GM19239 (cell line): Measurements from ENCODE around the gene ATL1.

Experiments used
- DNase-seq: peaks from one replicate; pipeline ENCODE4 v3.0.0; 2011; ENCODE audit warnings: low spot score; ENCODE audit not compliant: insufficient read length
- FAIRE-seq: peaks from 2 replicates; lab custom pipeline; 2011; peaks lifted over from hg19 to GRCh38; lab: Jason Lieb, UNC

ATL1 gene

GRCh38 chr14:50559990-50560930 is at the start of gene ATL1:
ATL1 (plus strand) TSS chr14:50560145; CDS start chr14:50560266, 121 bp downstream.
- FAIRE-seq (peak; percentile 37), DNase-seq (peak; percentile 31)

- FAIRE-seq (no peak), DNase-seq (no peak)
These were observed 49.8 kb upstream of the ATL1 start for GRCh38 chr14:50510157-50510556.

- no peak for FAIRE-seq
These were observed 47.5 kb upstream of the ATL1 start for GRCh38 chr14:50512463-50512862.

GRCh38 chr14:50516091-50516490 is 43.9 kb upstream of the ATL1 start:
- FAIRE-seq, result peak; percentile 52
- no peak for DNase-seq

More at GRCh38 chr14:50512463-50512862, 47.5 kb upstream of the ATL1 start:
- no peak for DNase-seq

- no peak for FAIRE-seq
- no peak for DNase-seq
These were observed 38.8 kb upstream of the ATL1 start for GRCh38 chr14:50520947-50521815.

GRCh38 chr14:50521912-50522341 is 38.0 kb upstream of the ATL1 start:
- DNase-seq, result no peak
- FAIRE-seq, result peak; percentile 96

- FAIRE-seq (peak; percentile 23), DNase-seq (no peak)
These were observed 36.5 kb upstream of the ATL1 start for GRCh38 chr14:50523271-50524041.

- DNase-seq (no peak), FAIRE-seq (peak; percentile 87)
These were observed 35.9 kb upstream of the ATL1 start for GRCh38 chr14:50524060-50524459.

- FAIRE-seq, result peak; percentile 73
- DNase-seq, result no peak
These were observed 35.0 kb upstream of the ATL1 start for GRCh38 chr14:50524731-50525515.

- no peak for DNase-seq
- no peak for FAIRE-seq
These were observed 31.9 kb upstream of the ATL1 start for GRCh38 chr14:50528000-50528399.

GRCh38 chr14:50529288-50530179 is 30.4 kb upstream of the ATL1 start:
- FAIRE-seq, result no peak

GRCh38 chr14:50530358-50530757 is 29.6 kb upstream of the ATL1 start:
- no peak for FAIRE-seq
- no peak for DNase-seq

More at GRCh38 chr14:50529288-50530179, 30.4 kb upstream of the ATL1 start:
- DNase-seq, result no peak

- FAIRE-seq, result peak; percentile 73
- DNase-seq, result no peak
These were observed 29.1 kb upstream of the ATL1 start for GRCh38 chr14:50530794-50531365.

GRCh38 chr14:50531595-50532501 is 28.1 kb upstream of the ATL1 start:
- peak; percentile 84 for FAIRE-seq
- no peak for DNase-seq

- peak; percentile 77 for FAIRE-seq
These were observed 27.3 kb upstream of the ATL1 start, which contains the start of gene MAP4K5 for GRCh38 chr14:50532502-50533240. MAP4K5 (minus strand) TSS chr14:50532569; CDS start chr14:50532049, 520 bp downstream.

GRCh38 chr14:50533241-50533705 is 26.7 kb upstream of the ATL1 start:
- DNase-seq, result no peak
- peak; percentile 89 for FAIRE-seq

More at GRCh38 chr14:50532502-50533240, 27.3 kb upstream of the ATL1 start, which contains the start of gene MAP4K5:
- peak; percentile 77 for DNase-seq
